Smooth muscle cell (in vitro differentiated cells): Measurements from ENCODE around the gene PIK3R5. TPM values are rescaled to one million over a fixed set of nuclear protein-coding genes. Genes with fewer than 3 reads are reported as not detected.

Experiments used
- DNase-seq: peaks from one replicate; lab custom pipeline; 2025; ENCODE audit not compliant: unreplicated experiment; lab: John Stamatoyannopoulos, UW
- H2AFZ ChIP-seq: fragments of 200-600 bp; sonication (generic); 2 replicates; pipeline ENCODE4 v1.6.0; 2016; ENCODE audit warnings: antibody characterized with exemption, low read depth, mild to moderate bottlenecking
- H3F3A ChIP-seq: fragments of 200-600 bp; sonication (generic); 2 replicates; pipeline ENCODE4 v1.6.0; 2017; ENCODE audit warnings: antibody characterized with exemption, low read depth
- H3K27ac ChIP-seq: fragments of 200-600 bp; sonication (generic); 2 replicates; pipeline ENCODE4 v1.5.1; 2016; ENCODE audit warnings: low read depth, mild to moderate bottlenecking
- H3K27me3 ChIP-seq: fragments of 200-600 bp; sonication (generic); 2 replicates; pipeline ENCODE4 v1.6.1; 2016; ENCODE audit warnings: low read depth, mild to moderate bottlenecking
- H3K36me3 ChIP-seq: fragments of 200-600 bp; sonication (generic); 2 replicates; pipeline ENCODE4 v1.5.1; 2016; ENCODE audit warnings: low read depth
- H3K4me1 ChIP-seq: fragments of 200-600 bp; sonication (generic); 2 replicates; pipeline ENCODE4 v1.5.1; 2016; ENCODE audit warnings: low read depth
- H3K4me2 ChIP-seq: fragments of 200-600 bp; sonication (generic); 2 replicates; pipeline ENCODE4 v1.6.0; 2016; ENCODE audit warnings: mild to moderate bottlenecking
- H3K4me3 ChIP-seq: fragments of 200-600 bp; sonication (generic); 2 replicates; pipeline ENCODE4 v1.5.1; 2016; ENCODE audit warnings: mild to moderate bottlenecking
- H3K79me2 ChIP-seq: fragments of 200-600 bp; sonication (generic); 2 replicates; pipeline ENCODE4 v1.6.0; 2016; ENCODE audit warnings: low read depth, mild to moderate bottlenecking
- H3K9ac ChIP-seq: fragments of 200-600 bp; sonication (generic); 2 replicates; pipeline ENCODE4 v1.6.0; 2016; ENCODE audit warnings: low read depth
- H3K9me3 ChIP-seq: fragments of 200-600 bp; sonication (generic); replicated peaks from 2 replicates; pipeline ENCODE4 v1.5.1; 2016; ENCODE audit warnings: low read depth
- H4K20me1 ChIP-seq: fragments of 200-600 bp; sonication (generic); 2 replicates; pipeline ENCODE4 v1.6.0; 2016; ENCODE audit warnings: low read depth
- WGBS: methylation state at CpG from one replicate; pipeline ENCODE4 v1.1.7; 2016; ENCODE audit warnings: low lambda C conversion rate; 5-methylcytosine and 5-hydroxymethylcytosine counted together
- polyA plus RNA-seq: library from polyadenylated mRNA; unstranded; fragments of >200 nt; fragmentation: Nextera tagmentation; extraction: Ambion mirVana; gene quantifications from 2 replicates; pipeline ENCODE4 v1.2.1, GENCODE V29; 2016
- total RNA-seq: library from RNA; depleted of rRNA; stranded (reverse); fragments of >200 nt; gene quantifications from 2 replicates; pipeline ENCODE4 v1.2.3, GENCODE V29; 2014
- TF ChIP-seq, protein P1 (sequence below): fragments of 200-600 bp; sonication (generic); IDR thresholded peaks from 2 replicates; pipeline ENCODE4 v1.5.1; 2017; ENCODE audit warnings: borderline replicate concordance, mild to moderate bottlenecking, antibody characterized with exemption; ENCODE audit not compliant: insufficient read depth, poor library complexity, severe bottlenecking

Gene PIK3R5
- total and polyA plus RNA-seq, 2 experiments from 2014 or later: not detected

DNA sequence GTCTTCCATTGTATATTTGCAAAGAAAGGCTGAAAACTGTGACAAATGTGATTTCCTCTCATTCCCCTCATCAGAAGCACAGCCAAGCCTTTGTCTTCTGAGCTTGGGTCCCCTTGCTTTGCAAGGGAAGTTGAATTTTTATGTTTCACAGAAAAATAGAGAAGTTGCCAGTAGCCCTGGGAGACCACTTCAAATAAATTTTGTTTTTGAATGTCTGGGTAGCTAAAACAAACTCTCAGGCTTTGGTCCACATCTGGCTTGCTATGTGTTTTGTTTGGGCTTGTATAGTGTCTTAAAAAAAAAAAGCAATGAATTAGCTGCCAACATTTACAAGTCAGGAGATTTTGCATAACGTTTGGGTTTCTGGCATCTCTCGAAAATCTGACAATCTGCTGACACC, 122.2 kb downstream of the PIK3R5 start:
- Histone ChIP-seq H3K9me3 (no peaks in the 10 kb centered on the region), H3K36me3 (no peaks in the 10 kb centered on the region), H2AFZ (no peak overlapping the region), H3K27me3 (no peaks in the 10 kb centered on the region), H3K9ac (no peak overlapping the region), H4K20me1 (no peaks in the 10 kb centered on the region), H3K79me2 (no peaks in the 10 kb centered on the region), H3K4me1 (no peaks in the 10 kb centered on the region), H3K4me3 (no peak overlapping the region), H3K27ac (no peak overlapping the region), H3F3A (peaks cover 7% of the 10 kb centered on the region), H3K4me2 (no peak overlapping the region)
- TF ChIP-seq, protein P1, sequence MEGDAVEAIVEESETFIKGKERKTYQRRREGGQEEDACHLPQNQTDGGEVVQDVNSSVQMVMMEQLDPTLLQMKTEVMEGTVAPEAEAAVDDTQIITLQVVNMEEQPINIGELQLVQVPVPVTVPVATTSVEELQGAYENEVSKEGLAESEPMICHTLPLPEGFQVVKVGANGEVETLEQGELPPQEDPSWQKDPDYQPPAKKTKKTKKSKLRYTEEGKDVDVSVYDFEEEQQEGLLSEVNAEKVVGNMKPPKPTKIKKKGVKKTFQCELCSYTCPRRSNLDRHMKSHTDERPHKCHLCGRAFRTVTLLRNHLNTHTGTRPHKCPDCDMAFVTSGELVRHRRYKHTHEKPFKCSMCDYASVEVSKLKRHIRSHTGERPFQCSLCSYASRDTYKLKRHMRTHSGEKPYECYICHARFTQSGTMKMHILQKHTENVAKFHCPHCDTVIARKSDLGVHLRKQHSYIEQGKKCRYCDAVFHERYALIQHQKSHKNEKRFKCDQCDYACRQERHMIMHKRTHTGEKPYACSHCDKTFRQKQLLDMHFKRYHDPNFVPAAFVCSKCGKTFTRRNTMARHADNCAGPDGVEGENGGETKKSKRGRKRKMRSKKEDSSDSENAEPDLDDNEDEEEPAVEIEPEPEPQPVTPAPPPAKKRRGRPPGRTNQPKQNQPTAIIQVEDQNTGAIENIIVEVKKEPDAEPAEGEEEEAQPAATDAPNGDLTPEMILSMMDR: no peak
- 55% methylated on average over 2 of the region's 2 CpGs for WGBS
- no peak for DNase-seq

DNA sequence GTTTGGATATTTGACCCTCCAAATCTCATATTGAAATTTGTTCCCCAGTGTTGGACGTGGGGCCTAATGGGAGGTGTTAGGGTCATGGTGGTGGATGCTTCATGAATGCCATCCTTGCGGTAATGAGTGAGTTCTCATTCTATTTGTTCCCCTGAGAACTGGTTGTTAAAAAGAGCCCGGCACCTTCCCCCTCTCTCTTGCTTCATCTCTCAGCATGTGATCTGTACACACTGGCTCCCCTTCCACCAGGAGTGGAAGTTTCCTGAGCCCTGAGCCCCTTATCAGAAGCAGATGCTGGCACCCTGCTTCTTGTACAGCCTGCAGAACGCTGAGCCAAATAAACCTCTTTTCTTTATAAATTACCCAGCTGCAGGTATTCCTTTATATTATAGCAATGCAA, 123.7 kb downstream of the PIK3R5 start:
- Histone ChIP-seq H3K36me3 (no peaks in the 10 kb centered on the region), H4K20me1 (no peaks in the 10 kb centered on the region), H3K4me3 (no peak overlapping the region), H3K27me3 (no peaks in the 10 kb centered on the region), H3K27ac (no peak overlapping the region), H3K4me2 (no peak overlapping the region), H3K4me1 (no peaks in the 10 kb centered on the region), H3K79me2 (no peaks in the 10 kb centered on the region), H3K9ac (no peak overlapping the region), H2AFZ (no peak overlapping the region), H3F3A (peaks cover 7% of the 10 kb centered on the region), H3K9me3 (no peaks in the 10 kb centered on the region)
- DNase-seq: no peak
- TF ChIP-seq, protein P1: no peak
- 100% methylated on average over 3 of the region's 4 CpGs for WGBS

DNA sequence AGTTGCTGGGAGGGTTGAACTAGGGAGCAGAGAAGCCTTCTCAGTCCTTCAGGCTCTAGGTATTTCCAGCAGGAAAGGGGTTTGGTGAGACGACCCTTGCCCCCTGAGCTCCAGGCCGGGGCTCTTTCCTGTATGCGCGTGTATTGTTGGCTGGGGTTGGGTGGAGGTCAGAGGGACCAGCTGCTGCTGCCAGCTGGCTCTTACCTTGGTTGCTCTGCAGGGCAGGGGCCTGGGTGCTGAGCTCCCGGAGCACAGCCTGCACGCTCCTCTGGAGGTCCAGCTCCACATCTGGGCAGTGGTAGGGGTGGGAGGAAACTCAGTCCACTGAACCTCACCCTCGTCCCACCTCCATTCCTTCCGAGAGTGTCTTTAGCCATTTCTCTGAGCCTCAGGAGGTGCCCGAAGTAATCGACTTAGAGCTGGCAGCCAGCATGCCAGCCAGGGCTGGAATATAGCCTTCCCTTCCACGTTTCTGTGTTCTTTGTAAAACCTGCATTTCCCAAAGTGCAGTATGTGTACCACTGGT, 126.0 kb downstream of the PIK3R5 start:
- H4K20me1 ChIP-seq: no peaks in the 10 kb centered on the region
- H3K79me2 ChIP-seq: no peaks in the 10 kb centered on the region
- no peak overlapping the region for H3K9ac ChIP-seq
- H2AFZ ChIP-seq: no peak overlapping the region
- DNase-seq: no peak
- H3K9me3 ChIP-seq: no peaks in the 10 kb centered on the region
- TF ChIP-seq, protein P1: no peak
- 85% methylated on average over 11 of the region's 11 CpGs for WGBS
- no peaks in the 10 kb centered on the region for H3K4me1 ChIP-seq
- H3F3A ChIP-seq: no peaks in the 10 kb centered on the region
- H3K4me3 ChIP-seq: no peak overlapping the region
- H3K27me3 ChIP-seq: no peaks in the 10 kb centered on the region
- no peak overlapping the region for H3K27ac ChIP-seq
- no peaks in the 10 kb centered on the region for H3K36me3 ChIP-seq
- H3K4me2 ChIP-seq: no peak overlapping the region

DNA sequence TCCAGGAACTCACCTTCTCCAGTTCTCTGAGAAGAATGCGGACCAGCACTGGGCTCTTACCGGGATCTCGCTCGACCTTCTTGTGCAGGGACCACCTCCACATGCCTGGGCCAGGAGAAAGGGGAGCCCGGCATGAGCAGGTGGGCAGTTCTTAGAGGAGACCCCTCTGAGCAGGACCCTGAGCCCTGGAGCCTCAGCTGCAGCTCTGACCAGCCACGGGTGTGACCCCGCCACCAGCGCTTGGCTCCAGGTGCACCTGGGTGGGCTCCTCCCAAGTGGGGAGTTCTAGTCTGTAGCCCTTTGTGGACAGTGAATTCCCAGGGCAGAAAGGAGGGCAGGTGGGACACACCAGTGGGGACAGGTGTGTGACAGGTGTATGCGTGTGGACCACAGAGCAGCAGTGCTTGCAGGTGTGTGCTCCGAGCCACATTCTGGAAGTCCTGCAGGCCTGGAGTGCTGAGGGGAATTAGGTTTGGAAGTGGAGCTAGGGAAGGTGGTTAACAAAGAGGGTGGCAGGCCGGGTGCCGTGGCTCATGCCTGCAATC, 126.9 kb downstream of the PIK3R5 start:
- H2AFZ ChIP-seq: no peak overlapping the region
- H3F3A ChIP-seq: no peaks in the 10 kb centered on the region
- no peak overlapping the region for H3K9ac ChIP-seq
- TF ChIP-seq, protein P1: no peak
- no peak overlapping the region for H3K4me3 ChIP-seq
- no peaks in the 10 kb centered on the region for H3K4me1 ChIP-seq
- 94% methylated on average over 12 of the region's 12 CpGs for WGBS
- H3K27ac ChIP-seq: no peak overlapping the region
- no peak for DNase-seq
- no peaks in the 10 kb centered on the region for H3K9me3 ChIP-seq
- H3K4me2 ChIP-seq: no peak overlapping the region
- no peaks in the 10 kb centered on the region for H3K79me2 ChIP-seq
- no peaks in the 10 kb centered on the region for H3K27me3 ChIP-seq
- no peaks in the 10 kb centered on the region for H3K36me3 ChIP-seq
- no peaks in the 10 kb centered on the region for H4K20me1 ChIP-seq
